HepG2 (cell line): ENCODE results near the gene C3orf38.

Experiments
- MTA1 ChIP-seq: sonication (generic); formaldehyde crosslinking; IDR thresholded peaks from 2 replicates; pipeline ENCODE4 v1.4.0; 2020; ENCODE audit warnings: missing genetic modification reagents, mild to moderate bottlenecking, borderline replicate concordance
- ZNF225 ChIP-seq: sonication (generic); formaldehyde crosslinking; IDR thresholded peaks from 2 replicates; pipeline ENCODE4 v1.4.0; 2020; ENCODE audit warnings: mild to moderate bottlenecking, missing genetic modification reagents
- ZNF790 ChIP-seq: sonication (generic); formaldehyde crosslinking; IDR thresholded peaks from 2 replicates; pipeline ENCODE4 v1.8.0; 2022; ENCODE audit warnings: missing genetic modification reagents, mild to moderate bottlenecking, borderline replicate concordance
- TF ChIP-seq, protein P1 (sequence below): sonication (generic); formaldehyde crosslinking; IDR thresholded peaks from 2 replicates; pipeline ENCODE4 v1.4.0; 2020; ENCODE audit warnings: mild to moderate bottlenecking, missing genetic modification reagents
- TF ChIP-seq, protein P2 (sequence below): sonication (generic); formaldehyde crosslinking; IDR thresholded peaks from 2 replicates; pipeline ENCODE4 v1.5.0; 2020; ENCODE audit warnings: missing genetic modification reagents

DNA sequence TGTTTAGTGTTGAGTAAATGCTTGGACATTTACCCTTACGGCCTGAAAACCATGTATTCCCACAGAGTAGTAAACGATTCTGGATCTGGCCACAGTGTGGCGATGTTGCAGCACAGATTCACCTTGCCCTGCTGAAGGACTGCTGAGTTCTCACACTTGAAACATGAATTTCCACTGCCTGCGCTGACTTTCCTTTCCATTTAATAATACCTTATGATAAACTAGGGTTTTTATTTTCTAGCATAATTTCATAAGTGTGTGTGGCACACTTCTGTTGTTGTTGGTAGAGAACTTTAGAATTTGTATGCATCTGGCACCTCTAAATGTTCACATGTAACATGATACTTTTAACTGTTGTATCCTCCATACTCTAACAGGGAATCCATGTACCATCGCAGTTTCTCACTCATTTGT is 53.9 kb downstream of the C3orf38 start:
- TF ChIP-seq, protein P1, sequence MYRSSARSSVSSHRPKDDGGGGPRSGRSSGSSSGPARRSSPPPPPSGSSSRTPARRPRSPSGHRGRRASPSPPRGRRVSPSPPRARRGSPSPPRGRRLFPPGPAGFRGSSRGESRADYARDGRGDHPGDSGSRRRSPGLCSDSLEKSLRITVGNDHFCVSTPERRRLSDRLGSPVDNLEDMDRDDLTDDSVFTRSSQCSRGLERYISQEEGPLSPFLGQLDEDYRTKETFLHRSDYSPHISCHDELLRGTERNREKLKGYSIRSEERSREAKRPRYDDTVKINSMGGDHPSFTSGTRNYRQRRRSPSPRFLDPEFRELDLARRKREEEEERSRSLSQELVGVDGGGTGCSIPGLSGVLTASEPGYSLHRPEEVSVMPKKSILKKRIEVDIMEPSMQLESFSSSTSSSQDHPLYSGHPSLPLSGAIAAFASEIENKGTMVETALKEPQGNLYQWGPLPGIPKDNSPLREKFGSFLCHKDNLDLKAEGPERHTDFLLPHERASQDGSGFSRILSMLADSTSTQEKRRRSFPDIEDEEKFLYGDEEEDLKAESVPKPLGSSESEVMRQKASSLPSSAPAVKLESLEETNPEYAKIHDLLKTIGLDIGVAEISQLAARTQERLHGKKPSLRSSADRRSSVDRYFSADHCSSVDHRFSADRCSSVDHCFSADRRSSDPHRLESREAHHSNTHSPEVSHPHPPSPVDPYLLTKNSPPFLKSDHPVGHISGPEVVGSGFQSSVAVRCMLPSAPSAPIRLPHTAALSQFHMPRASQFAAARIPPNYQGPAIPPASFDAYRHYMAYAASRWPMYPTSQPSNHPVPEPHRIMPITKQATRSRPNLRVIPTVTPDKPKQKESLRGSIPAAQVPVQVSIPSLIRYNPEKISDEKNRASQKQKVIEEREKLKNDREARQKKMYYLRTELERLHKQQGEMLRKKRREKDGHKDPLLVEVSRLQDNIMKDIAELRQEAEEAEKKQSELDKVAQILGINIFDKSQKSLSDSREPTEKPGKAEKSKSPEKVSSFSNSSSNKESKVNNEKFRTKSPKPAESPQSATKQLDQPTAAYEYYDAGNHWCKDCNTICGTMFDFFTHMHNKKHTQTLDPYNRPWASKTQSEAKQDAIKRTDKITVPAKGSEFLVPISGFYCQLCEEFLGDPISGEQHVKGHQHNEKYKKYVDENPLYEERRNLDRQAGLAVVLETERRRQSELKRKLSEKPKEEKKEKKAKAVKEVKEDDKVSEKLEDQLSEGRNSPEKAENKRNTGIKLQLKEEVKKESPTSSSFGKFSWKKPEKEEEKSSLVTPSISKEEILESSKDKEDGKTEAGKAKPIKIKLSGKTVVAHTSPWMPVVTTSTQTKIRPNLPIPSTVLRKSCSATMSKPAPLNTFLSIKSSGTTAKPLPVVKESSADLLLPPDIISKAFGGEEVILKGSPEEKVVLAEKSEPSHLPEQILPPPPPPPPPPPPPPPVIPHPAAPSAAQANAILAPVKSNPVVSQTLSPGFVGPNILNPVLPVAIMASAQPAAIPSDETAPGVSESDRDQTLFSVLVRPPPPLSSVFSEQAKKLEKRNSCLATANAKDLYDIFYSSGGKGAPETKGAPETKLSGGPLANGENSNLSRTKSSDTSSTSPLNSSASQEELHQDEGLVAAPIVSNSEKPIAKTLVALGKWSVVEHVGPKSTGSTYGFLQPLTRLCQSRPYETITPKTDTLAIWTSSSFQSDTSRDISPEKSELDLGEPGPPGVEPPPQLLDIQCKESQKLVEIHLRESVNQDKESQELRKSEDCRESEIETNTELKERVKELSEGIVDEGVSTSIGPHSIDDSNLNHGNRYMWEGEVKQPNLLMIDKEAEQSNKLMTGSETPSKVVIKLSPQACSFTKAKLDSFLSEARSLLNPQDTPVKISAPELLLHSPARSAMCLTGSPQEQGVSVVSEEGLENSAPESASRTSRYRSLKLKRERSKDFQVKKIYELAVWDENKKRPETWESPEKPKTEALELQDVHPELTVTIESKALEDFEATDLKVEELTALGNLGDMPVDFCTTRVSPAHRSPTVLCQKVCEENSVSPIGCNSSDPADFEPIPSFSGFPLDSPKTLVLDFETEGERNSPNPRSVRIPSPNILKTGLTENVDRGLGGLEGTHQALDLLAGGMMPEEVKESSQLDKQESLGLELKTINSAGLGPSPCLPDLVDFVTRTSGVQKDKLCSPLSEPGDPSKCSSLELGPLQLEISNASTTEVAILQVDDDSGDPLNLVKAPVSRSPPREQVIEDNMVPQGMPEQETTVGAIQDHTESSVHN (CRISPR knock-in tag): no peak
- no peak for TF ChIP-seq ZNF225
- no peak for TF ChIP-seq ZNF790
- no peak for TF ChIP-seq MTA1
- TF ChIP-seq, protein P2, sequence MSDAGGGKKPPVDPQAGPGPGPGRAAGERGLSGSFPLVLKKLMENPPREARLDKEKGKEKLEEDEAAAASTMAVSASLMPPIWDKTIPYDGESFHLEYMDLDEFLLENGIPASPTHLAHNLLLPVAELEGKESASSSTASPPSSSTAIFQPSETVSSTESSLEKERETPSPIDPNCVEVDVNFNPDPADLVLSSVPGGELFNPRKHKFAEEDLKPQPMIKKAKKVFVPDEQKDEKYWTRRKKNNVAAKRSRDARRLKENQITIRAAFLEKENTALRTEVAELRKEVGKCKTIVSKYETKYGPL: no peak
